MM.1S (cell line): ENCODE data around the gene MYH14.

Experiments used
- CTCF ChIP-seq: fragments of 300-600 bp; sonication (generic); IDR thresholded peaks from 2 replicates; pipeline ENCODE4 v1.5.1; 2016; ENCODE audit warnings: antibody characterized with exemption, low read length, mixed read lengths
- EZH2 ChIP-seq: fragments of 300-600 bp; sonication (generic); optimal IDR thresholded peaks from 2 replicates; pipeline ENCODE3; 2017; ENCODE audit warnings: low read depth, mild to moderate bottlenecking, antibody characterized with exemption, low read length, mixed read lengths

GRCh38 chr19:50189331-50189730, 14.1 kb upstream of the MYH14 start:
- no peak for TF ChIP-seq CTCF
- no peak for TF ChIP-seq EZH2
